Karpas-422 (cell line): ENCODE measurements around the gene BMX. TPM values are rescaled to one million over a fixed set of nuclear protein-coding genes. Genes with fewer than 3 reads are reported as not detected.
A peak's percentile ranks its signal among the peaks of the same experiment; 100 is the strongest.

ENCODE experiments used
- DNase-seq: peaks from one replicate; pipeline ENCODE4 v3.0.0-alpha.2; 2015
- H2AFZ ChIP-seq: fragments of 200-600 bp; sonication (generic); 2 replicates; pipeline ENCODE4 v1.6.1; 2014; ENCODE audit warnings: antibody characterized with exemption, low read length, mixed read lengths
- H3K27ac ChIP-seq: fragments of 200-600 bp; sonication (generic); 2 replicates; pipeline ENCODE4 v1.5.1; 2014; ENCODE audit warnings: mild to moderate bottlenecking, low read length, moderate library complexity
- H3K27me3 ChIP-seq: fragments of 200-600 bp; sonication (generic); 2 replicates; pipeline ENCODE4 v1.6.1; 2014; ENCODE audit warnings: low read length, mixed read lengths
- H3K36me3 ChIP-seq: fragments of 200-600 bp; sonication (generic); 2 replicates; pipeline ENCODE4 v1.6.1; 2014; ENCODE audit warnings: low read length, mixed read lengths; ENCODE audit not compliant: insufficient read depth
- H3K4me1 ChIP-seq: fragments of 200-600 bp; sonication (generic); 2 replicates; pipeline ENCODE4 v1.6.1; 2014; ENCODE audit warnings: mild to moderate bottlenecking, low read length, mixed read lengths
- H3K4me2 ChIP-seq: fragments of 200-600 bp; sonication (generic); 2 replicates; pipeline ENCODE4 v1.6.1; 2014; ENCODE audit warnings: low read length, low read depth, mild to moderate bottlenecking; ENCODE audit not compliant: poor library complexity, severe bottlenecking
- H3K4me3 ChIP-seq: fragments of 200-600 bp; sonication (generic); 2 replicates; pipeline ENCODE4 v1.5.1; 2014; ENCODE audit warnings: mild to moderate bottlenecking, antibody characterized with exemption, low read length, mixed read lengths
- H3K79me2 ChIP-seq: fragments of 200-600 bp; sonication (generic); 2 replicates; pipeline ENCODE4 v1.6.1; 2014; ENCODE audit warnings: mild to moderate bottlenecking, low read length, mixed read lengths
- H3K9ac ChIP-seq: fragments of 200-600 bp; sonication (generic); 2 replicates; pipeline ENCODE4 v1.6.0; 2014; ENCODE audit warnings: low read length
- H3K9me2 ChIP-seq: fragments of 200-600 bp; sonication (generic), shearing (Covaris generic); replicated peaks from 2 replicates; pipeline ENCODE4 v1.6.0; 2014; ENCODE audit warnings: mild to moderate bottlenecking, low read length, moderate library complexity; ENCODE audit not compliant: insufficient read depth
- H3K9me3 ChIP-seq: fragments of 300-700, 200-600 bp; sonication (generic); 2 replicates; pipeline ENCODE4 v1.6.1; 2014; ENCODE audit warnings: low read length, mixed read lengths
- H4K20me1 ChIP-seq: fragments of 200-600 bp; sonication (generic); 2 replicates; pipeline ENCODE4 v1.6.1; 2014; ENCODE audit warnings: mild to moderate bottlenecking, antibody characterized with exemption, low read length, low read depth; ENCODE audit not compliant: insufficient read depth
- total RNA-seq: library from RNA; depleted of rRNA; stranded (reverse); fragments of >200 nt; shearing (Covaris generic); gene quantifications from 2 replicates; pipeline ENCODE4 v1.2.3, GENCODE V29; 2014; ENCODE audit warnings: low replicate concordance

The BMX gene
- total RNA-seq, 1 experiment from 2014 or later: 8.2 TPM

DNA sequence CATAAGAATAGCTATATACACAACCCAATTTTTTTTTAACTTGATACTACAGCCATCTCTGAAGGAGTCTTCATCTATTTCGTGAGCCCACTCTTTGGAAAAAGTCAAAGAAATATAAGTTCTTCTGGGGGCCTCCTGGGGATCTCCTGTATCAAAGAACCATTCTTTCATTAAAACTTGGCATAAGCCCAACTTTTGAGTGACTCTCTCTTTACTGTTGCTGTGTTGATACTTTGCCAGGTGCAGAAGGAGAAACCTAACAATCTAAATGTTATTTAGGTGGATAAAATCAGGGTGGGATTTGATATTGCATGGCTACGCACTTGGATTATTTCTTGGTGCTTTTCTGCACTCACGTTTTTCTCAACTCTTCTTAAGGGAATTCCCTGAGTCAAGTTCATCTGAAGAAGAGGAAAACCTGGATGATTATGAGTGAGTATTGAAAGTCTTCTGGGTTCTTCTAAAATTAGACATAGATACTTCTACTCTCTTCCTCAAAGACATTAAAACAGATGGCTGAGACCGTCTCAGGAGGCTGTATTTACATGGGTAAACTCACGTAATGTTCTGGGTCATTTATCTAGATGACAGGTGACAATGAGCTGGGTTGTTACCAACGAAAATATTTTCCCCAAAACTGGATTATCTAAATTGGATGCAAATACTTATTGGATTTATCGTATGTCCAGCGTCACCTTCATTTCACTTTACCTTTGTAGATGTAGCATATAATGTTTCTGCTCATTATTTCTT is 25.2 kb downstream of the BMX start:
- Histone ChIP-seq H4K20me1 (no peaks in the 10 kb centered on the region), H2AFZ (no peak overlapping the region), H3K36me3 (peaks cover 22% of the 10 kb centered on the region; the same call in 1 of the 2 replicates), H3K4me3 (peak overlapping the region; percentile 41), H3K9me3 (no peaks in the 10 kb centered on the region), H3K79me2 (no peaks in the 10 kb centered on the region), H3K27ac (peak overlapping the region; percentile 89), H3K4me2 (peak overlapping the region; percentile 70), H3K4me1 (peaks cover 81% of the 10 kb centered on the region), H3K27me3 (no peaks in the 10 kb centered on the region), H3K9ac (peak overlapping the region; percentile 38), H3K9me2 (no peaks in the 10 kb centered on the region)
- peak; percentile 93 for DNase-seq

GRCh38 chrX:15529165-15529564 is 28.6 kb downstream of the BMX start:
- Histone ChIP-seq H3K36me3 (peaks cover 8% of the 10 kb centered on the region; the same call in 1 of the 2 replicates), H3K9ac (no peak overlapping the region), H3K27ac (no peak overlapping the region), H3K4me3 (no peak overlapping the region), H3K27me3 (no peaks in the 10 kb centered on the region), H3K9me2 (no peaks in the 10 kb centered on the region), H3K4me1 (peaks cover 74% of the 10 kb centered on the region), H3K79me2 (no peaks in the 10 kb centered on the region), H4K20me1 (no peaks in the 10 kb centered on the region), H3K4me2 (no peak overlapping the region), H3K9me3 (no peaks in the 10 kb centered on the region), H2AFZ (no peak overlapping the region)
- no peak for DNase-seq

DNA sequence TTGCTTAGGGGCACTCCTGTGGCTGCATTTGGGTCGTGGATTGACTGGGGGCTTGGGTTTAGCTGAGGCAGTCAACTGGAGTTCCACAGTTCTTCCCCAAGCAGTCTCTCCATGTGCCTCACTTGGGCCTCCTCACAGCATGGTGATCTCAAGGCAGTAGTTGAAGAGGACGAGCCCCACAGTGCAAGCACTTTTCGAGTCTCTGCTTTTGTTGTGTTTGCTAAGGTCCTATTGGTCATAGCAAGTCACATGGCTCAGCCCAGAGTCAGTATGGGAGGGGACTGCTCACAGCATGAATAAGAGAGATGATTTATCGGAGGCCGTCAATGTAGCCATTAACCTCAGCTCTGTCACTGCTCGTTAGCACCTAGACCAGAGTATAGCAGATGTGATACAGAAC is 29.7 kb downstream of the BMX start:
- Histone ChIP-seq H3K79me2 (no peaks in the 10 kb centered on the region), H3K9ac (0 out of 2 replicates have a peak overlapping the region, but pooled peaks have one; percentile 13), H3K9me2 (no peaks in the 10 kb centered on the region), H3K4me2 (peak overlapping the region; percentile 28), H3K4me1 (peaks cover 64% of the 10 kb centered on the region), H3K27ac (no peak overlapping the region), H4K20me1 (no peaks in the 10 kb centered on the region), H2AFZ (no peak overlapping the region; the same call in 1 of the 2 replicates), H3K27me3 (no peaks in the 10 kb centered on the region), H3K4me3 (no peak overlapping the region), H3K36me3 (peaks cover 8% of the 10 kb centered on the region; the same call in 1 of the 2 replicates), H3K9me3 (no peaks in the 10 kb centered on the region)
- DNase-seq: peak; percentile 56

- Histone ChIP-seq H3K27ac (no peak overlapping the region), H3K4me2 (no peak overlapping the region), H3K9me2 (no peaks in the 10 kb centered on the region)
These were observed 46.1 kb downstream of the BMX start for GRCh38 chrX:15546745-15547144.

GRCh38 chrX:15547356-15547755 is 46.7 kb downstream of the BMX start:
- H3K27me3 ChIP-seq: no peaks in the 10 kb centered on the region
- no peak overlapping the region for H3K4me3 ChIP-seq
- DNase-seq: no peak
- H2AFZ ChIP-seq: 0 out of 2 replicates have a peak overlapping the region, but pooled peaks have one; percentile 35
- H3K4me1 ChIP-seq: peaks cover 27% of the 10 kb centered on the region
- no peaks in the 10 kb centered on the region for H3K79me2 ChIP-seq
- no peak overlapping the region for H3K27ac ChIP-seq
- H3K9ac ChIP-seq: no peak overlapping the region
- no peak overlapping the region for H3K4me2 ChIP-seq
- no peaks in the 10 kb centered on the region for H4K20me1 ChIP-seq
- no peaks in the 10 kb centered on the region for H3K9me3 ChIP-seq
- no peaks in the 10 kb centered on the region for H3K9me2 ChIP-seq
- no peaks in the 10 kb centered on the region for H3K36me3 ChIP-seq

More at GRCh38 chrX:15546745-15547144, 46.1 kb downstream of the BMX start:
- Histone ChIP-seq H3K9ac (no peak overlapping the region), H3K4me1 (peaks cover 25% of the 10 kb centered on the region), H3K36me3 (no peaks in the 10 kb centered on the region), H3K9me3 (no peaks in the 10 kb centered on the region), H3K4me3 (no peak overlapping the region), H4K20me1 (no peaks in the 10 kb centered on the region), H3K79me2 (no peaks in the 10 kb centered on the region), H2AFZ (0 out of 2 replicates have a peak overlapping the region, but pooled peaks have one; percentile 35), H3K27me3 (no peaks in the 10 kb centered on the region)
- no peak for DNase-seq

- no peaks in the 10 kb centered on the region for H3K79me2 ChIP-seq
- H3K9ac ChIP-seq: no peak overlapping the region
- H4K20me1 ChIP-seq: no peaks in the 10 kb centered on the region
- H3K9me3 ChIP-seq: no peaks in the 10 kb centered on the region
- H3K4me3 ChIP-seq: no peak overlapping the region
- H3K27ac ChIP-seq: no peak overlapping the region
- H3K4me2 ChIP-seq: no peak overlapping the region
- peaks cover 45% of the 10 kb centered on the region for H3K4me1 ChIP-seq
- no peak overlapping the region for H2AFZ ChIP-seq
- DNase-seq: no peak
- H3K27me3 ChIP-seq: no peaks in the 10 kb centered on the region
- no peaks in the 10 kb centered on the region for H3K36me3 ChIP-seq
- H3K9me2 ChIP-seq: no peaks in the 10 kb centered on the region
These were observed 48.8 kb downstream of the BMX start for GRCh38 chrX:15549189-15550012.

- no peaks in the 10 kb centered on the region for H3K36me3 ChIP-seq
- peaks cover 82% of the 10 kb centered on the region for H3K4me1 ChIP-seq
- no peaks in the 10 kb centered on the region for H4K20me1 ChIP-seq
- no peaks in the 10 kb centered on the region for H3K27me3 ChIP-seq
- H3K79me2 ChIP-seq: no peaks in the 10 kb centered on the region
- peak; percentile 68 for DNase-seq
- H3K9ac ChIP-seq: peak overlapping the region; percentile 51
- no peaks in the 10 kb centered on the region for H3K9me3 ChIP-seq
- H3K4me3 ChIP-seq: no peak overlapping the region
- H3K27ac ChIP-seq: peak overlapping the region; percentile 92
- no peaks in the 10 kb centered on the region for H3K9me2 ChIP-seq
- peak overlapping the region; percentile 24; the same call in 1 of the 2 replicates for H2AFZ ChIP-seq
- H3K4me2 ChIP-seq: peak overlapping the region; percentile 50
These were observed 58.6 kb downstream of the BMX start for GRCh38 chrX:15559227-15559626.

- Histone ChIP-seq H3K4me3 (no peak overlapping the region), H3K27me3 (no peaks in the 10 kb centered on the region), H3K36me3 (no peaks in the 10 kb centered on the region), H3K9me2 (no peaks in the 10 kb centered on the region), H3K9ac (0 out of 2 replicates have a peak overlapping the region, but pooled peaks have one; percentile 5), H3K27ac (peak overlapping the region; percentile 92), H3K9me3 (no peaks in the 10 kb centered on the region), H4K20me1 (no peaks in the 10 kb centered on the region), H3K79me2 (no peaks in the 10 kb centered on the region), H2AFZ (peak overlapping the region; percentile 32; the same call in 1 of the 2 replicates), H3K4me1 (peaks cover 82% of the 10 kb centered on the region), H3K4me2 (no peak overlapping the region)
- no peak for DNase-seq
These were observed 60.3 kb downstream of the BMX start for GRCh38 chrX:15560924-15561323.
